Cardiac muscle cell (in vitro differentiated cells and primary cell): ENCODE results near the gene GIPC1. TPM values are rescaled to one million over a fixed set of nuclear protein-coding genes. Genes with fewer than 3 reads are reported as not detected.

Experiments used
- DNase-seq, 2 donors: peaks; one replicate each; pipeline versions ENCODE4 v3.0.0 to v3.0.0-alpha.2; 2010 to 2017; ENCODE audit warnings: low read depth in 1 of 2, low spot score in 1 of 2
- H3K27ac ChIP-seq: fragments of 200-600 bp; sonication (generic); 2 replicates; pipeline ENCODE4 v1.5.1; 2016
- H3K27me3 ChIP-seq: fragments of 200-600 bp; sonication (generic); 2 replicates; pipeline ENCODE4 v1.6.0; 2016; ENCODE audit warnings: control low read depth
- H3K36me3 ChIP-seq: fragments of 200-600 bp; sonication (generic); 2 replicates; pipeline ENCODE4 v1.5.1; 2016; ENCODE audit warnings: control low read depth
- H3K4me1 ChIP-seq: fragments of 200-600 bp; sonication (generic); 2 replicates; pipeline ENCODE4 v1.8.1; 2017; ENCODE audit warnings: low read depth, mild to moderate bottlenecking, mixed run types
- H3K4me3 ChIP-seq: fragments of 200-600 bp; sonication (generic); 2 replicates; pipeline ENCODE4 v1.5.1; 2016; ENCODE audit warnings: mild to moderate bottlenecking
- H3K9me3 ChIP-seq: fragments of 200-600 bp; sonication (generic); 2 replicates; pipeline ENCODE4 v1.5.1; 2017; ENCODE audit warnings: low read depth, mild to moderate bottlenecking, control low read depth
- polyA plus RNA-seq: library from polyadenylated mRNA; unstranded; fragments of >200 nt; fragmentation: Nextera tagmentation; extraction: Ambion mirVana; gene quantifications from 2 replicates; pipeline ENCODE4 v1.2.1, GENCODE V29; 2016
- total RNA-seq: library from RNA; depleted of rRNA; stranded (reverse); fragments of >200 nt; gene quantifications from 2 replicates; pipeline ENCODE4 v1.2.3, GENCODE V29; 2016
- TF ChIP-seq, protein P1 (sequence below): IDR thresholded peaks from 2 replicates; pipeline ENCODE4 v1.5.1; 2012; ENCODE audit warnings: low read depth, mild to moderate bottlenecking, low read length

The GIPC1 gene
- total and polyA plus RNA-seq, 2 experiments from 2014 or later: 133 to 145 TPM

DNA sequence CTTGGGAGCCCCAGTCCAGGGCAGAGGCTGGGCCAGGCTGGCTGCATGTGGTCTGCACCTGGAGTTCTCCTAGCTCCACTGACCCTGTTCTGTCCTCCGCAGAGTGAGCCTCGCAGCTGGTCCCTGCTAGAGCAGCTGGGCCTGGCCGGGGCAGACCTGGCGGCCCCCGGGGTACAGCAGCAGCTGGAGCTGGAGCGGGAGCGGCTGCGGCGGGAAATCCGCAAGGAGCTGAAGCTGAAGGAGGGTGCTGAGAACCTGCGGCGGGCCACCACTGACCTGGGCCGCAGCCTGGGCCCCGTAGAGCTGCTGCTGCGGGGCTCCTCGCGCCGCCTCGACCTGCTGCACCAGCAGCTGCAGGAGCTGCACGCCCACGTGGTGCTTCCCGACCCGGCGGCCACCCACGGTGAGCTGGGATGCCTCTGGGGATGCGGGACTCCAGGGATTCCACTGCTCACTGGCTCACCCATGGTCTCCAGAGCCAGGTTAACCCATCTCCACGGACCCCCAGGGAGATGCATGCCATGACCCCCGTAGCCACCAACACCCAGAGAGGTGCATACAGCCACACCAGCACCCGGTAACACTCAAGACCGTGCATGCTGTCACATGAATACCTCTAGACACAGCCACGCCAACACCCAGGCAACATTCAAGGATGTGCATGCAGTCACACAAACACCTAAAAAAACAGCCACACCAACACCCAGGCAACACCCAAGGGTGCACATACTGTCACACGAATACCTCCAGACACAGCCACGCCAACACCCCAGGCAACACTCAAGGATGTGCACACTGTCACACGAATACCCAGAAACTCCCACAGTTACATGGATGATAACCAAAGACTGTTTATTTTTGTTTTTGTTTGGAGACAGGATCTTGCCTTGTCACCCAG lies 54.6 kb downstream of the GIPC1 start:
- H3K4me1 ChIP-seq: no peaks in the 10 kb centered on the region
- no peak overlapping the region for H3K27ac ChIP-seq
- DNase-seq: no peak
- H3K9me3 ChIP-seq: no peaks in the 10 kb centered on the region
- peaks cover 25% of the 10 kb centered on the region for H3K36me3 ChIP-seq
- H3K27me3 ChIP-seq: no peaks in the 10 kb centered on the region
- H3K4me3 ChIP-seq: no peak overlapping the region
- TF ChIP-seq, protein P1, sequence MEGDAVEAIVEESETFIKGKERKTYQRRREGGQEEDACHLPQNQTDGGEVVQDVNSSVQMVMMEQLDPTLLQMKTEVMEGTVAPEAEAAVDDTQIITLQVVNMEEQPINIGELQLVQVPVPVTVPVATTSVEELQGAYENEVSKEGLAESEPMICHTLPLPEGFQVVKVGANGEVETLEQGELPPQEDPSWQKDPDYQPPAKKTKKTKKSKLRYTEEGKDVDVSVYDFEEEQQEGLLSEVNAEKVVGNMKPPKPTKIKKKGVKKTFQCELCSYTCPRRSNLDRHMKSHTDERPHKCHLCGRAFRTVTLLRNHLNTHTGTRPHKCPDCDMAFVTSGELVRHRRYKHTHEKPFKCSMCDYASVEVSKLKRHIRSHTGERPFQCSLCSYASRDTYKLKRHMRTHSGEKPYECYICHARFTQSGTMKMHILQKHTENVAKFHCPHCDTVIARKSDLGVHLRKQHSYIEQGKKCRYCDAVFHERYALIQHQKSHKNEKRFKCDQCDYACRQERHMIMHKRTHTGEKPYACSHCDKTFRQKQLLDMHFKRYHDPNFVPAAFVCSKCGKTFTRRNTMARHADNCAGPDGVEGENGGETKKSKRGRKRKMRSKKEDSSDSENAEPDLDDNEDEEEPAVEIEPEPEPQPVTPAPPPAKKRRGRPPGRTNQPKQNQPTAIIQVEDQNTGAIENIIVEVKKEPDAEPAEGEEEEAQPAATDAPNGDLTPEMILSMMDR: no peak

DNA sequence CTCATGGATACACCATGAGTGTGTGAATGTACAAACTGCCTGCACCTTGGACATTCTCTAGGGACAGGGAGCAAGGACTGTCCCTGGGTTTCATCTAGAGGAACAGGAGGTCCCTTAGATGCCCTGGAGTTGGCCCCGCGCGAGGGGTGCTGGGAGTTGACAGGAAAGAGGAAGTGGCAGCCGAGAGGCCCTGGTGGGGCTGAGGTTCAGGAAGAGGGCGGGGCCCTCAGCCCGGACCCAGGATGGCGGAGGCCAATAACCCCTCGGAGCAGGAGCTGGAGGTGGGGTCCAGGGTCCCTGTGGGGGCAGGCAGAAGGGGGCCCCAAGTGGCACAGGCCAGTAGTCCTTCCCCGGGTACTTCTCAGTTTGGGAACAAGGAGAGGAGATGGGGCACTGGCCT lies 55.9 kb downstream of the GIPC1 start:
- no peaks in the 10 kb centered on the region for H3K9me3 ChIP-seq
- H3K4me1 ChIP-seq: no peaks in the 10 kb centered on the region
- H3K4me3 ChIP-seq: no peak overlapping the region
- H3K27ac ChIP-seq: no peak overlapping the region
- peaks cover 23% of the 10 kb centered on the region for H3K36me3 ChIP-seq
- no peaks in the 10 kb centered on the region for H3K27me3 ChIP-seq
- DNase-seq: no peak
- TF ChIP-seq, protein P1: no peak

DNA sequence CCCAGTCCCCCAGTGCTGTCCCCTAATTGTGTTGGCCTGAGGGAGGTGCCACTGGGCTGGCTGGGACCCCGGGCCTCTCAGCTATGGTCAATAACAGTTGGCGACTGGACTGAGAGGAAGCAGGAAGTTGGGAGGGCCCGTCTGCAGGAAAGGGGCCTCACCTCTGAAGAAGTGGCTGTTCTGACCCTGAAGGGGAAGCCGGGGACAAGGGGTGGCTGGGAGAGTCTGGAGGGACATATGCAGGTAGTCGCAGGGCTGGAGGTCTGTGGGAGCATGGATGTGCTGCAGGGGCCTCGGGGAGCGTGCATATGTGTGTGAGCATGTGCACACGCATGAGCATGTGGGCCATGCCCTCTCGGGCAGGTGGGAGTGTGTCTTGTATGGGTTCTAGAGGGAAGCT lies 56.9 kb downstream of the GIPC1 start:
- Histone ChIP-seq H3K9me3 (no peaks in the 10 kb centered on the region), H3K4me3 (no peak overlapping the region), H3K36me3 (peaks cover 14% of the 10 kb centered on the region), H3K27me3 (no peaks in the 10 kb centered on the region), H3K27ac (no peak overlapping the region), H3K4me1 (peaks cover 2% of the 10 kb centered on the region)
- TF ChIP-seq, protein P1: no peak
- DNase-seq: no peak

DNA sequence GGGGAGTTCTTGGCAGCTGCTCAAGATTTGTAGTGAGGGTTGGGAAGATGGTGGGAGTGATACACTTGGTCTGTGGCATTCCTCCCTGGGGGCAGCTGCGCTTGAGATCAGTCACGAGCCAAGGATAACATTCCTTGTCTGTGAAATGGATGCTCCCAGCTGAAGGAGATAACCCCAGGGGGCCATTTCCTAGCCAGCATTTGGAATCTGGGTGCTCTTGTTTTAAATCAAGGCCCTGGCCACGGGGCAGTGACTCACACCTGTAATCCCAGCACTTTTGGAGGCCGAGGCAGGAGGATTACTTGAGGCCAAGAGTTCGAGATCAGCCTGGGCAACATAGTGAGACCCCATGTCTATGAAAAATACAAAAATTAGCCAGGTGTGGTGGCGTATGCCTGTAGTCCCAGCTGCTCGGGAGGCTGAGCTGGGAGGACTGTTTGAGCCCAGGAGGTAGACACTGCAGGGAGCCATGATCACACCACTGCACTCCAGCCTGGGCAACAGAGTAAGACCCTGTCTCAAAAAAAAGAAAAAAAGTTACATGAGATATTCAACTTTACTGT lies 58.3 kb downstream of the GIPC1 start:
- H3K4me1 ChIP-seq: peaks cover 6% of the 10 kb centered on the region
- no peak overlapping the region for H3K4me3 ChIP-seq

DNA sequence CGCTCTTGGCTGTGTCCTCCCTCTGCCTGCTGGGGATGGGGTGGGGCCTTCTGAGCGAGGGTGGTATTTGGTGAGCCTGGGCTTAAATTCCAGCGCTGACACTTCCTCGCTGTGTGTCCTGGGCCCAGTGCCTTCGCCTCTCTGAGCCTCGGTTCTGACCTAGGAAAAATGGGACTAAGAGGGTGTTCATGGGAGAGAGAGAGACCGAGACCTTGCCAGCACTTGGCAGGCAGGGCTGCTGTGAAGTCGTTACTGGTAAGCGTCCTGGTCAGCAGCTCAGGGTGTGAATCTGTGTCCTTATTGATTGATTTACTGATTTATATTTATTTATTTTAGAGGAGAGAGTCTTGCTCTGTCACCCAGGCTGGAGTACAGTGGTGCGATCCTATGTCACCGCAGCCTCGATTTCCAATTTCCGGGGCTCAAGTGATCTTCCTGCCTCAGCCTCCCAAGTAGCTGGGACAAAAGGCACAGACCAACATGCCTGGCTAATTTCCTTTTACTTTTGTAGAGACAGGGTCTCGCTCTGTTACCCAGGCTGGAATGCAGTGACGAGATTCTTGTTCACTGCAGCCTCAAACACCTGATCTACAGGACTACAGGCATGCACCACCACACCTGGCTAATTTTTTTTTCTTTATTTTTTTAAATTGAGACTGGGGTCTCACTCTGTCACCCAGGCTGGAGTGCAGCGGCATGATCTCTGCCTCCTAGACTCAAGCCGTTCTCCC lies 60.4 kb downstream of the GIPC1 start:
- TF ChIP-seq, protein P1: no peak
- no peaks in the 10 kb centered on the region for H3K36me3 ChIP-seq
- H3K4me1 ChIP-seq: peaks cover 6% of the 10 kb centered on the region
- H3K27ac ChIP-seq: peak overlapping the region; percentile 8
- no peaks in the 10 kb centered on the region for H3K9me3 ChIP-seq
- no peak for DNase-seq
- no peaks in the 10 kb centered on the region for H3K27me3 ChIP-seq
- H3K4me3 ChIP-seq: no peak overlapping the region

More for the DNA sequence above, 58.3 kb downstream of the GIPC1 start:
- Histone ChIP-seq H3K36me3 (peaks cover 2% of the 10 kb centered on the region), H3K27ac (no peak overlapping the region), H3K27me3 (no peaks in the 10 kb centered on the region), H3K9me3 (no peaks in the 10 kb centered on the region)
- TF ChIP-seq, protein P1: no peak
- DNase-seq: no peak
